Right renal cortex interstitium (tissue), 3 donors: ENCODE measurements around the gene TARBP2. TPM values are rescaled to one million over a fixed set of nuclear protein-coding genes. Genes with fewer than 3 reads are reported as not detected.
"Not testable (repeated sequence)": the region's sequence is repeated elsewhere in the genome, so short reads cannot be mapped to it uniquely, and the experiment has no call there.

Experiments
- DNase-seq, 3 donors: peaks; one replicate each; pipeline ENCODE4 v3.0.0-alpha.2; 2013; ENCODE audit warnings: low read depth in 3 of 3, low spot score in 2 of 3
- polyA plus RNA-seq, 3 donors: library from polyadenylated mRNA; unstranded; fragments of 120-200 nt; gene quantifications; one replicate each; pipeline ENCODE4 v1.2.1, GENCODE V29; 2013; ENCODE audit not compliant: insufficient read length in 3 of 3

The TARBP2 gene
- polyA plus RNA-seq, 3 donors = 40.0 to 44.5 (median 42.7) TPM

DNA sequence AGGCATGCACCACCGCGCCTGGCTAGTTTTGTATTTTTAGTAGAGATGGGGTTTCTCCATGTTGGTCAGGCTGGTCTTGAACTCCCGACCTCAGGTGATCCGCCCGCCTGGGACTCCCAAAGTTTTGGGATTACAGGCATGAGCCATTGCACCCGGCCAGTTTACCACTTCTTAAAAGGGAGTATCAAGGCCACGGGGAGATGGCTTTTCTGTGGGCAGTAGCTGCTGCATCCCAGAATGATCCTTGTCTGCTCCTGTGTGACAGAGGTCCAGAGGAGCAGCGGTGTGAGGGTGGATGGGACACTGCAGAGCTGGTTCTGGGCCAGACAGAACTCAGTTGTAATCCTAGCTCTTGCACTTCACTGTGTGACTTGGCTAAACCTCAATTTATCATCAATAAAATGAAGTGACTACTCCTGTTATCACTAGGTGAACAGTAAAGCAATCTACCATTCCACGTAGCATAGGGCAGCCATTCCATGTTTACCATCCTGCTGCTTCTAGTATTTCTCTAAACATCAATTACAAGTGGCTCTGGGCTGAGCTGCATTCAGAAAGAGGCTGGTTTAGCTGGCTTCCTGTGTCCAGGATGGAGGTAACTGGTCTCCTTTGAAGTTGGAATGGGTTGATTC lies 9.2 kb downstream of the TARBP2 start:
- no peak for DNase-seq

DNA sequence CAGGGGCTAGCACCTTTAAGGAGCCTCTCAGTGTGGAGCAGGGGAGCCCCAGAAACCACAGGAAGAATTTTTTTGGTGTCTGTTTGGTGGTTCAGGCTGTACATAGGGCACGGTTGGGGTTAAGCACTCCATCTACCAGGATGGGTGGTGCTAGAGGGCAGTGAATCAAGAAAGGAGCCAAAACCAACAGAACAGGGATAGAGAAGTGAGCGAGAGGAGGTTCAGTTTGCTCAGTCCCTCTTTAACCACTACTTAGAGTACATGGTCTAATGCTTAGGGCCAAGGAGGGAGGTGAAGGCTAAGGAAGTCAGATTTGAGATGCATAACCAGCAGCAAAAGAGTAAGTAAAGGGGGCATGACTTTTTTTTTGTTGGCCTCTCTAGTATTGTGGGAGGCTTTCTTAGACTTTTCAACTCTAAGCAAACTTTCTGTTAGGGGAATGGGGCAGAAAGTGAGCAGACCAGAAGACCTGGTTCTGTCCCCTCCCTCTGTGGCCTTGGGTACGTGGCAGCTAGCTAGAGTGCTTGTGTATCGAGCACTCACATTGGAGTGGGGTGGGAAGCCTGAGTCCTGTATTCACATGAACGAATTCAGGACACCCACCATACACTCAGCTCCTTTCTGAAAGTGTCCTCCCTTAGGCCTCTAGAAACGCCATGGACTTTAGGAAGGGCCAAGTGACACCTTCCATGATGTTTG lies 12.8 kb downstream of the TARBP2 start:
- no peak for DNase-seq

DNA sequence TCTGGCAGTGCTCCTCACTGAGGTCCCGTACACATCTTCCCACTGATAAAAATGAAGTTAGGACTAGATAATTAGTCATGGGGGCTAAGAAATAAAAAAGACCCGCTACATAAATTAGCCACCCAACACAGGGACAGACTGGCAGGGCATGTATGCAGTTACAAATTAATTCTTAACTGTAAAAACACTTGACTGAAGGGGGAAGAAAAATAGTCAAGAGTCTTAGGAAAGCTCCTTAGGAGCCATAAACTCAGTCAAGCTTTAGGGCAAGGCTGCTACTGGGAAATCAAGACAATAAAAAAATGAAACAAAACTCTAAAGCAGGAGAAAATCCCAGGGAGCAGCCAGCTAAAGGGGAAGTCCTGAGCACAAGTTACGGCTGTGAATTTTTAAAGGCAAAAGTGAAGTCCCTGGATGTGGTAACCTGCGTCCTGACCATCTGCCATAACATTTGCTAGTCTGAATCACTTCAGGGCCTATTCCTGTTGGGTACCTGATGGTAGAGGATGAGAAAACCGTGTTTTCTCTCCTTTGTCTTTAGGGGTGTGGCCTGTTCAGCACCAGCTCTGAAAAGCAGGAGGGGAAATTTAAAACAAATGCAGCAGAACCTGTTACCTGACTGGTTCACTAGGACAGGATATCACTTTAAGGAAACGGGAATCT lies 13.7 kb downstream of the TARBP2 start:
- DNase-seq = no peak

DNA sequence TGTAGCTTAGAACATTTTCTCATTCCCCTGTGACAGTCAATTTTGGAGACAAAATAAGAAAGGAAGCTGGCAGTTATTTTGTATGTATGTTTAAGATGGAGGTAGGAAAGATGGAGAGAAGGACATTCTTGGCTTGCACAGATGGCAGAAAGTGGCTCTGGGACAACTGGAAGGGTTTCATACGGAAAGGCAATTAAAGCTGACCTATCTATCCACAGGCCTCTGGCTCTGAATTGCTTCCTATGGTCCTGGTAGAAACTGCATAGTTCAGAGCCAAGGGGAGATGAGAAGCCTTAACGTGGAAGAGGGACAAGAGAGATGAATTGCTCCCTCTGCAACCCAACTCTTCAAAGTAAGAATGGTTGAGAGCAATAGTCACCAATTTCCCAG lies 14.2 kb downstream of the TARBP2 start:
- DNase-seq = no peak

DNA sequence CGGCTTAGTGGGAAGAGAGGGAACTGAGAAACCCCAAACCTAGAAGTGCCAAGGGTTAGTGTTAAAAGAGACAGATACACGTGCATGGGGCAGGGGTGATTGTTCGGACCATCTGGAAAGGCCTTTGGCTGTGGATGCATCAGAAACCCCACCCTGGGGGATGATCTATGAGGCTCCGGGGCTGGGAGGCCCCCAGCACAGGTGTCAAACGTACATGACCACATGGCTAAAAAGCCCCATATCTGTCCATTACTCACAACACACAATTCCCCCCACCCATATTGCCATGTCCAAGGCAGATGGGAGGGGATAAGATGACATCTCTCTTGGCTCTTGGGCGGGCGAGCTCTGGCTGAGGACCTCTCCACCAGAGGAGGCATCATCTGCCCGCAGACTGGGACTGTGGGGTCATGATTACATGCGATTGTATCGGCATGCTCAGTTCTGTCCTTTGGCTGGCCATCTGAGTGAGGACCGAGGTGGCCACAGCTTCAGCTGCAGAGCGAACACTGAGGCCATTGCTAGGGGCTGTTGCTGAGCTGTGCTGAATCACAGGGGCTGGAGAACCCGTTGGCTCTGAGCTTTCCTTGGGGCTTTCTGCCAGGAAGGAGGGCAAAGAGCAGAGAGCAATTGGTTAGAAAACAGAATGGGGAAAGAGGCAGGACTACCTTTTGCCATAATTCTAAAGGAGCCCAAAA lies 15.8 kb downstream of the TARBP2 start:
- DNase-seq = no peak

DNA sequence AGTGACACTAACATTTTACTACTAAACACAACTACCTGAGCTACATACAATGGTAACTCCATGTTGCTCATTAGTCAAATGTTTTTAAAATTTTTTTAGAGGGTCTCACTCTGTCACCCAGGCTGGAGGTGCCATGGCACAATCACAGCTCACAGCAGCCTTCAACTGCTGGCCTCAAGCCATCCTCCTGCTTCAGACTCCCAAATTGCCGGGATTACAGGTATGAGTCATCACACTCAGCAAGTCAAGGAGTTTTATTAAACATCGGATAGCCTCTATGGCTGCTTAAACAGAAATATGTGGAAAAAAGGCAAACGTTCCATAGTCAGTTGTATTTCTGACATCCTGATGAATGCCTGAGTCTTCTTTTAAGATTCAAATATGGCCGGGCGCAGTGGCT lies 17.3 kb downstream of the TARBP2 start:
- no peak for DNase-seq

DNA sequence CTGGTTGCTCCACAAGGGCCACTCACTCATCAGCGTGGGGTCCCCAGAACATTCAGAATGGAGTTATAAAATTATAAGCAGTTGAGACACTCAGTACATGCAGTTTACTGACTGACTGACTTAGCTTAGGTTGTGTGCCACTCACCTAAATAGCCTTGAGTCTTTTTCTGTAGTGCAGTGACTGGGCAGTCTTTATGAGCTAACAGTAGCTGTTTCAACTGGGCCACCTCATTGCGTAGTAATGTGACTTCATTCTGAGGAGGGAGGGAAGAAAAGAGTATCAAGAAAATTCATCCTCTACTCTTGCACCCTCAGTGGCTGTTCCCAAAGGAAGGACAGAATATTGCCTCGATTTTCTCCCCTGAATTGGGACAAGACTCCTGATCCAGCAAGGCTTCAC lies 22.0 kb downstream of the TARBP2 start:
- DNase-seq = no peak

DNA sequence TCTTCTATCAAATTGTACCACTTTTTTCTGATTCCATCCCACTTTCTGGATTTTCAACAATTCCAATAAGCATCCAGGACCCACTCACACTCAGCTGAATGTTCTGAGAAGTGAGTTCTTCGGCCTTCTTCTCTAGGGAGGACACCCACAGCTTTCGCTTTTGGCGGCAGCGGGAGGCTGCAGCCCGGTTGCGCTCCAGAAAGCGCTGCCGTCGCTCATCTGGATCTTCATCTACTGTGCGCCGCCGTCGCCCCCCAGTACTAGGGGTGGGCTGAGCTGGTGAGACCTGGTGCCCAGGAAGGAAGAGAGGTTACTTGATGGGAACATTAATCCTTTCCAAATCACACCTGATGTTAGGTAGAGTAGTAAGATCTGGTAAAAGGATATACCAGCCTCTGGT lies 23.4 kb downstream of the TARBP2 start:
- DNase-seq = no peak

DNA sequence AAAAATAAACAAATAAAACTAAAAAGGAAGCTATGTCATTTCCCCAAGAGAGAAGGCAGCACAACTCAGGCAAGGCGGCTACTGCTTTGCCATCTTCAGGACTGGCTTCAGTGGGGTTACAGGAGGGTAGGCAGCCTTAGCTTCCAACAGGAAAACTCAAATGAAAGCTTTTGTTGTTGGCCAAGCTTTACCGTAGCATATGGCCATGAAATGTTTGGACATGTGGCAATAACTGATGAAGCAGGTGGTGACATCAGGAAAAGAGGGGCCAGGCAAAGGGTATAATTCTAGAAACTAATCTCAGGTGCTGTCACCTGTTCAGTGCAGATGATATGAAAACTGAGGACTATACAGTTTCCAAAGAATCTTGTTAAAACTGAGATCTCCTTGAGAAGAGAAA lies 29.0 kb downstream of the TARBP2 start:
- DNase-seq = no peak

DNA sequence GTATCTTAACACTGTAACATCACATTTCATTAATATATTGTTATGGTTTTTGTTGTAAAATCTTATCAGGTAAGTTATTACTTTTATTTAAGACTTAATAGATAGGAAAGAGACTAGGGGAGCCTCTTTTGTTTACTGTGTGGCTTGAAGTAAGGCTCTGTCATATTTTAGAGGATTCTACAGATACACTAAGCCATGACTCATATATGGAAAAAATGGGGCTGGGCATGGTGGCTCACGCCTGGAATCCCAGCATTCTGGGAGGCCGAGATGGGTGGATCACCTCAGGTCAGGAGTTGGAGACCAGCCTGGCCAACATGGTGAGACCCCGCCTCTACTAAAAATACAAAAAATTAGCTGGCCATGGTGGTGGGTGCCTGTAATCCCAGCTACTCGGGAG lies 29.8 kb downstream of the TARBP2 start:
- DNase-seq = no peak

DNA sequence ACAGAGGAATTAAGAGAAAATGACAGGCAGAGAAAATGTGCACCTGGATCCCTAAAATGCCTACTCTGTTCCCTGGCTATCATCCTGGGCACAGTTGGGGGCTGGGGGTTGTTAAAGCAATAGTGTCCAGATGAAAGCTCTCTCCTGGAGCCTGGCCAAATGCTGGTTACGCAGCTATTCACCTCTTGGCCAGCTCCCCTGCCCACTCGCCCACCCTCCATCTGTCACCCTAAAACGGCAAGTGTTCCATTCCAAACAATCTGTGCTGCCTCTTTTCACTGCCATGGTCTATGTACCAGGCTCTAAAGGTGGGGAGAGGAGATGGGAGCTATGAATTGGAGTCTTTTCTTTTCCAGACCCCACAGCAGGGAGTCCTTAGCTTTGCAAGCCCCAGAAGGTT lies 30.9 kb downstream of the TARBP2 start:
- no peak for DNase-seq

DNA sequence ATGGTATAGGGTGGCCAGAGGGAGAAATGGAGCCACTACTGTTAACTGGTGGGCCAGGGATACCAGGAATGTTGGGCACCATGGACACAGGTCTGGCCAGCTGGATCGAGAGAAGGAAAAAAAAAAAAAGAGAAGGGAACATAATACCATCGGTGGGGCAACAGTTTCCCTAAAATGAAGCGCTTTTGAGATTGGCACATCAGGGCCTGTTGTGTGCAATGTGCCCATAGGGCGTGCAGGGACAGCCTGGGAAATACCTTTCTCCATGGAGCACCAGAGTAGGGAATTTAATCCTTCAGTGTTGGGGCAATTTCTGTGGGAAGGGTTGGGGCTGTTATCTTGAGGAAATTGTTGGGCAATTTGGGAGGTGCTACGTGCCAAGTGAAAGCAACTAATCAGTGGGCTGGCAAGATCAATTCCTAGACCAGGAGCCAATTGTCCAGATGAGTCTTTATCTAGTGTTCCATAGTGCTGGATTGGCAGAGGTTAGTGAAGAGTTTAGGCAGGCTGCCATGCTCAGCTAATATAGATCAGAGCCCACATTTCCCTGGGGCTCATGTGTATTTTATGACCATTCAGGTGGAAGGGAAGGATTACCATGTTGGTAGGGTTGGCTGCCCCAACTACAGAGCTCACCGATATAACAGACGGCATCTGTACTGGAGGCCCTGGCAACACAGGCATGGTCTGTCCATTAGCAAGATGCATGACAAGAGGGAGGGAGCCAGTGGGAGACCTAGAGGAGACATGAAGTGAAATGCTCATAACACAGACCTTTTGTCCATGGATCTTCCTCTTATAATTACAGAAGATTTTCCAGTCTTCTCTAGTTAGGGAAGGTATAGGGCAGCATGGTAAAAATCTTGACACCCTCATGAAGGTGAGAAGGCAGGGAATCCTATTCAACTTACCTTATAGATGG lies 31.7 kb downstream of the TARBP2 start:
- DNase-seq = no peak

DNA sequence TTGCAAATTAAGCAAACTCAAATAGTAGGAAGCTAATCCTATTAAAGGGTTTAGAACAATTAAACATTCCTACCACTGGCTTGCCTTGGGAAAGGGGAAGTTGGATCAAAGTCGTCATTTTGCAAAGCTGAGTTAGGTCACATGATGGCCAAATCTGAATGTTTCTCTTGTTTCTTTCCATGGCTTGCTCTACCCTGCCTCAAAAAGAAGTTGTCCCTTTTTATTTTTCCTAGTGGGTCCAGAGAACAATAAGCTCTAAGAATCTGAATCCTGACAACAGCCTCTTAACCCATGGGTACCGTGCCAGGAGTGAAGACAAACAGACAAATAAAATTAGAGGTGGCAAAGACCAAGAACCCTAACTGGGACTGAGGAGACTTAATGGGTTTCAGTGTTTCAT lies 32.4 kb downstream of the TARBP2 start:
- DNase-seq = no peak

DNA sequence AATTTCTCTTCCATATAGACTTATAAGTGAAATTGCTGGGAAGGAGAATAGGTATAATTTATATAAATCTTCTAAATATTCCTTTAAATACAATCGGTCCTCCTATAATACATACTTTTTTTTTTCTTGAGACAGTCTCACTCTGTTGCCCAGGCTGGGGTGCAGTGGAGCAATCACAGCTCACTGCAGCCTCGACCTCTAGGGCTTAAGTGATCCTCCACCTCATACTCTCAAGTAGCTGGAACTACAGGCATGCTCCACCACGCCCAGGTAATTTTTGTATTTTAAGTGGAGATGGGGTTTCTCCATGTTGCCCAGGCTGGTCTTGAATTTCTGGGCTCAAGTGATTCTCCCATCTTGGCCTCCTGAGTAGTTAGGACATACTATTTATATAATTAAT lies 35.9 kb downstream of the TARBP2 start:
- no peak for DNase-seq

DNA sequence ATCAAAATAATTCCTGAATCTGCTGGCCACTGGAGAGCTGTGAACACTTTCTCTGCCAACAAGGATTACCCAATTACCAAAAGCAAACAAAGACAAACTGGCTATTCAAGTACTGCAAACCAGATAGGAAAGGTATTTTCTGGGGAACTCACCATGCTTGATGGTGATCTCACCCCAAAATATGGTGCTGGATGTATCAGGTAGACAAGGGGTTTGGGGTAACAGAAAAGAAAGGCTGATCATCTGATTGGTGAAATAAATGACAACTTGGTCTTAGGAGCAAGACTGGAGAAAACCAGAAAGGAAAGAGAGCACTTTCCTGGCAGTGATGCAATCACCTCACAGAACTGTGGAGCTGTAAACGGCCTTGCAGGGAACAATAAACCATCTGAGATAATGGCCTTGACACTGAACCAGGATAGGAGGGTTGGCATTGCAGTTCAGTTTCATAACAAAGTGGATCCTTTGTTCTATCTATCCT lies 37.2 kb downstream of the TARBP2 start:
- DNase-seq = no peak

DNA sequence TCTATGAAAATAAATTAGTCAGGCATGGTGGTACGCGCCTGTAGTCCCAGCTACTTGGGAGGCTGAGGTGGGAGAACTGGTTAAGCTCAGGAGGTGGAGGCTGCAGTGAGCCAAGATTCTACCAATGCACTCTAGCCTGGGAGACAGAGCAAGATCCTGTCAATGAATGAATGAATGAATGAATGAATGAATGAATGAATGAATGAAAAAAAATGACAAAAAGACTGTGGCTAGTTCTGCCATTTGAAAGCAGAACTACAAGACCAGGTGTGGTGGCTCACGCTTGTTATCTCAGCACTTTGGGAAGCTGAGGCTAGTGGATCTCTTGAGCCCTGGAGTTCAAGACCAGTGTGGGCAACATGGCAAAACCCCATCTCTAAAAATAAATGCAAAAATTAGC lies 38.4 kb downstream of the TARBP2 start:
- no peak for DNase-seq

DNA sequence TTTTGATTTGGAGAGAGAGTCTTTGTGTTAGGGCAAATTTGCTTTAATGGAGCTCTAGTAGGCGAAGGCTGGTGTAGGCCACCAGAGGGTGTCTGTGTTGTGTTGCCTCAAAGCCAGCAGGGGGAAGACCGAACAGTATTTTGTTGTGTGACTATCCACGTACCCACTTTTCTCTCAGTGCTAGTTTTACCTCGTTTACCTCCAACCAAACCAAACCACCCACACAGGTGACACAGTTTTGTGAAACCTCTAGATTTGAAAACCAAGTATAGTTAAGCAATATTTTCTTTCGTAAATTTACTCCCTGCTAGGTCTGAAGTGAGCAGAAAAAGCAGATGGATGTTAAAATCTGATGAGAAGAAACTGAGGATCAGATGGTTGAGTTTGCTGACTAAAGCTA lies 42.5 kb downstream of the TARBP2 start:
- no peak for DNase-seq

DNA sequence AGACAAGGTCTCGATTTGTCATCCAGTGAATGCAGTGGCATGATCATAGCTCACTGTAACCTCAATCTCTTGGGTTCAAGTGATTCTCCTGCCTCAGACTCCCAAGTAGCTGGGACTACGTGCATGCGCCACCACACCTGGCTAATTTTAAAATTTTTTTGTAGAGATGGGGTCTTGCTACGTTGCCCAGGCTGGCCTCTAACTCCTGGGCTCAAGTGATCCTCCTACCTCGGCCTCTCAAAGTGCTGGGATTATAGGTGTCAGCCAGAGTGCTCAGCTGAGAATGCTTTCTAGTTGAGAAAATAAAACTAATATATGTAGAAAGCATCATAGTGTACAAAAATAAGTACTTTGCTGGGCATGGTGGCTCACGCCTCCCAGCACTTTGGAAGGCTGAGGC lies 47.3 kb downstream of the TARBP2 start:
- not testable (repeated sequence) for DNase-seq

DNA sequence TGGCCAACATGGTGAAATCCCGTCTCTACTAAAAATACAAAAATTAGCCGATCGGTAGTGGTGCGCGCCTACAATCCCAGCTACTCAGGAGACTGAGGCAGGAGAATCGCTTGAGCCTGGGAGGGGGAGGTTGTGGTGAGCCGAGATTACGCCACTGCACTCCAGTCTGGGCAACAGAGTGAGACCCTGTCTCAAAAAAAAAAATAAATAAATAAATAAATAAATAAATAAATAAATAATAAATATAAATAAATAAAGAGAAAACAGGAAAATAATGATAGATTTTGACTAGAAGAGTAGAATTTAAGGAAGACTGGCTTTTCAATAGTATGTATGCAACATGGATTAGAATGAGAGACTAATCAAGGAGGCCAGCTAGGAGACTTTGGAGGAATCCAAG lies 49.0 kb downstream of the TARBP2 start:
- DNase-seq = not testable (repeated sequence)

DNA sequence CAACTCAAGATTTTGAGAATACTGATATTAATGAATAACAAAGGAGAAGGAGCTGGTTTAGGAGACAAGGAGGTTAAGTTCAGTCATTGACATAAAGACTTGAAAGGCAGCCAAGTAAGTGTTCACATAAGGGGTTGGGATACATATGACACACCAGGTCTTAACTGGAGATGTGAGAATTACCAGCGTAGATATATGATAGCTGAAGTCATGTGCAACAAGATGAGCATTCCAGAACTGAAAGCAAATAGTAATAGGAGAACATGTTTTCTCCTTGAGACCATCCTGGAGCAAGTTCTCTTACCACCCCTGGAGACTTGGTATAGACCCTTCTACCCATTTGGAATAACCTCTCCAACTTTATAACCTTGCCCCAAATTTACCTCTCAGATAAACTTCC lies 49.5 kb downstream of the TARBP2 start:
- no peak for DNase-seq
